Measurements from ENCODE around the gene CAP2.

DNA sequence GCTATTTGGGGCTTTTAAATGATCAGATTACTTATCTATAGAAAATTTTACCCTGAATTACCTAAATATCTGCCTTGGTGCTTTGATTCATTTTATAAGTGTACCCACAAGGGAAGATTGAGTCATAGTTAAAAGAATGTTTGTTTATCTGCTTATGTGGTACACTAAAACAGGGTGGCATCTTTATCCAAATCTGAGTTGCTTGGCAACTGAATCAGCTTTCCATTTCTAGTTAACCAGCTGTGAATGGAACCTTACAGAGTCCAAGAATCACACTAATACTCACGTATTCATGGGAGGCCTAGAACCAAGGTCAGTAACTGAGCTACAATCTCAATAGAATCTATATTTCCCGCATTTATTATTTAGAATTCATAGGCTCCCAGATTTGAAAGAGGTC, 44.0 kb upstream of the CAP2 start:
- TF ChIP-seq EZH2phosphoT487 (IDR thresholded peaks at IDR 0.05; ENCODE audit: insufficient read depth, low read depth) (no peak), EZH2 (IDR thresholded peaks at IDR 0.05; ENCODE audit: insufficient read depth, poor library complexity, severe bottlenecking) (no peak)

Measured in GM23248 (cell line).